Measurements from ENCODE around the gene NRP2. TPM values are rescaled to one million over a fixed set of nuclear protein-coding genes. Genes with fewer than 3 reads are reported as not detected.

Gene NRP2
- total and polyA plus RNA-seq, 2 donors (not counting 1 experiment from before 2014, with no cell fraction given): 1.8 to 6.8 TPM

DNA sequence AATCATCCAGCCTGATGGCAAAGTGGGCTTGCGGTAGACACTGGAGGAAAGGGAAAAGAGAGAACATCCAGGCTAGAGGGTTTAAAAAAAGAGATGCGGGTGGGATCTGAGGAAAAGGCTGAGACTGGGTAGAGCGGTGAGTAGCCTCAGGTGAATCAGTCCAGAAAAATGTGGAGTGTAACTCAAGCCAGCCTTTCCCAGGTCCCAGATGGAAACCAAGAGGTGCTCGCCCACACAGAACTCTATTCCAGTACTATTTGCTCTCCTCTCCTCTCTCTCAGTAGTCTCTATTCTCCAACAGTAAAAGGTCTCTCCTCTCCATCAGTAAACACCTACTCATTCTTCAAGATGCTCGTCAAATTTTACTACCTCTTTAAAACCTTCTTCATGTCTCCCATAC, 38.3 kb upstream of the NRP2 start:
- no peak for TF ChIP-seq EZH2 (IDR thresholded peaks at IDR 0.05; ENCODE audit: borderline replicate concordance, insufficient read depth, low read depth, low read length, poor library complexity, severe bottlenecking)
- TF ChIP-seq, protein P1, sequence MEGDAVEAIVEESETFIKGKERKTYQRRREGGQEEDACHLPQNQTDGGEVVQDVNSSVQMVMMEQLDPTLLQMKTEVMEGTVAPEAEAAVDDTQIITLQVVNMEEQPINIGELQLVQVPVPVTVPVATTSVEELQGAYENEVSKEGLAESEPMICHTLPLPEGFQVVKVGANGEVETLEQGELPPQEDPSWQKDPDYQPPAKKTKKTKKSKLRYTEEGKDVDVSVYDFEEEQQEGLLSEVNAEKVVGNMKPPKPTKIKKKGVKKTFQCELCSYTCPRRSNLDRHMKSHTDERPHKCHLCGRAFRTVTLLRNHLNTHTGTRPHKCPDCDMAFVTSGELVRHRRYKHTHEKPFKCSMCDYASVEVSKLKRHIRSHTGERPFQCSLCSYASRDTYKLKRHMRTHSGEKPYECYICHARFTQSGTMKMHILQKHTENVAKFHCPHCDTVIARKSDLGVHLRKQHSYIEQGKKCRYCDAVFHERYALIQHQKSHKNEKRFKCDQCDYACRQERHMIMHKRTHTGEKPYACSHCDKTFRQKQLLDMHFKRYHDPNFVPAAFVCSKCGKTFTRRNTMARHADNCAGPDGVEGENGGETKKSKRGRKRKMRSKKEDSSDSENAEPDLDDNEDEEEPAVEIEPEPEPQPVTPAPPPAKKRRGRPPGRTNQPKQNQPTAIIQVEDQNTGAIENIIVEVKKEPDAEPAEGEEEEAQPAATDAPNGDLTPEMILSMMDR (IDR thresholded peaks at IDR 0.05): no peak
- no peak for ATAC-seq (ENCODE audit: low read depth)
- Mint-ChIP-seq H3K4me1 (peaks cover 10% of the 10 kb centered on the region), H3K27ac (no peak overlapping the region), H3K9me3 (ENCODE audit: insufficient read depth) (peaks cover 3% of the 10 kb centered on the region), H3K4me3 (no peak overlapping the region), H3K27me3 (peaks cover 48% of the 10 kb centered on the region)
- POLR2A ChIA-PET: interaction anchor here (0.6 kb wide), 1 partner anchor 280 kb away, joined by 5 read pairs; no protein-coding TSS in a partner anchor
- Histone ChIP-seq H3K9ac (ENCODE audit: low read length) (no peak overlapping the region), H2AFZ (ENCODE audit: insufficient read depth, low read depth, low read length, poor library complexity, severe bottlenecking) (no peak overlapping the region), H3K79me2 (ENCODE audit: control insufficient read depth, insufficient read depth, low read length) (no peaks in the 10 kb centered on the region), H3K4me2 (replicated peaks; ENCODE audit: low read depth, low read length, poor library complexity, severe bottlenecking) (no peak overlapping the region), H3K4me3 (ENCODE audit: control extremely low read depth in 1 of 5, extremely low read depth in 1 of 5, insufficient read depth in 1 of 5, low read depth in 2 of 5, low read length in 4 of 5) (no peak overlapping the region), H3K27me3 (replicated peaks in 1 of 4; ENCODE audit: control extremely low read depth in 1 of 4, control insufficient read depth in 3 of 4, insufficient read depth in 4 of 4, low read length in 3 of 4) (peaks cover 0 to 14% (median 7%) of the 10 kb centered on the region in 4 experiments), H3K4me1 (ENCODE audit: control insufficient read depth in 2 of 2, insufficient read depth in 2 of 2, low read length in 2 of 2) (peaks cover 0 to 10% of the 10 kb centered on the region in 2 donors), H3K36me3 (replicated peaks in 1 of 2; ENCODE audit: control extremely low read depth in 1 of 2, control insufficient read depth in 1 of 2, extremely low read depth in 1 of 2, insufficient read depth in 2 of 2, low read length in 1 of 2) (no peaks in the 10 kb centered on the region), H4K20me1 (ENCODE audit: control insufficient read depth, insufficient read depth, low read length, poor library complexity, severe bottlenecking) (no peaks in the 10 kb centered on the region), H3K9me3 (ENCODE audit: control extremely low read depth in 1 of 3, control insufficient read depth in 2 of 3, insufficient read depth in 1 of 3, low read length in 2 of 3) (peaks cover 0 to 3% (median 0%) of the 10 kb centered on the region in 3 donors), H3K27ac (ENCODE audit: low read length in 2 of 2) (no peak overlapping the region)
- intact Hi-C loops (cut with micrococcal nuclease): no loop called here
- DNase-seq: no peak
- 93% methylated on average over 4 of the region's 5 CpGs for WGBS (ENCODE audit: insufficient coverage)
- CTCF ChIA-PET: interaction anchor here (1.4 kb wide), 1 partner anchor 124 kb away, joined by 3 read pairs; no protein-coding TSS in a partner anchor

DNA sequence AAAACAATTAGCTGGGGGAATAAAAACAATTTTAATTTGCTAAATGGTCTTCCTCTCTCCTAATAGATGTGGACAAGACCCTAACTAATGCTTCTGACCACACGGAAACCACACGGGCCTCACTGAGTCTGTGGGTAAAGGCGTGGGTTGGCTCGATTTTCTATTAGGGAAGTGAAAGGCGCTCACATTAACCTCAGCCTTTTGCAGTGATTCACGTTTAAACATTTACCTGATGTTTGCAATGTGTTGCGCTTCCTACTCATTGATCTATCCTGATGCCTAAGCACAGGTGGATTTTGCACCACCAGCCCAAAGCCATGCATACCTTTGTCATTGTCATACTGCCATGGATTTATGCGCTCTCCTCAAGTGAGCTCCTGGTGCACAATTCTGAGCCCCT, 35.6 kb upstream of the NRP2 start:
- Histone ChIP-seq H4K20me1 (ENCODE audit: control insufficient read depth, insufficient read depth, low read length, poor library complexity, severe bottlenecking) (no peaks in the 10 kb centered on the region), H2AFZ (ENCODE audit: insufficient read depth, low read depth, low read length, poor library complexity, severe bottlenecking) (no peak overlapping the region), H3K79me2 (ENCODE audit: control insufficient read depth, insufficient read depth, low read length) (no peaks in the 10 kb centered on the region), H3K4me1 (ENCODE audit: control insufficient read depth in 2 of 2, insufficient read depth in 2 of 2, low read length in 2 of 2) (peaks cover 0 to 10% of the 10 kb centered on the region in 2 donors), H3K27ac (ENCODE audit: low read length in 2 of 2) (no peak overlapping the region), H3K4me3 (ENCODE audit: control extremely low read depth in 1 of 5, extremely low read depth in 1 of 5, insufficient read depth in 1 of 5, low read depth in 2 of 5, low read length in 4 of 5) (no peak overlapping the region), H3K9me3 (ENCODE audit: control extremely low read depth in 1 of 3, control insufficient read depth in 2 of 3, insufficient read depth in 1 of 3, low read length in 2 of 3) (no peaks in the 10 kb centered on the region), H3K27me3 (replicated peaks in 1 of 4; ENCODE audit: control extremely low read depth in 1 of 4, control insufficient read depth in 3 of 4, insufficient read depth in 4 of 4, low read length in 3 of 4) (peaks cover 0 to 16% (median 9%) of the 10 kb centered on the region in 4 experiments), H3K4me2 (replicated peaks; ENCODE audit: low read depth, low read length, poor library complexity, severe bottlenecking) (no peak overlapping the region), H3K36me3 (replicated peaks in 1 of 2; ENCODE audit: control extremely low read depth in 1 of 2, control insufficient read depth in 1 of 2, extremely low read depth in 1 of 2, insufficient read depth in 2 of 2, low read length in 1 of 2) (no peaks in the 10 kb centered on the region), H3K9ac (ENCODE audit: low read length) (no peak overlapping the region)
- H3K27ac Mint-ChIP-seq: no peak overlapping the region
- no peaks in the 10 kb centered on the region for H3K9me3 Mint-ChIP-seq (ENCODE audit: insufficient read depth)
- CTCF ChIA-PET: interaction anchor here (1.7 kb wide), 1 partner anchor 30 kb away, joined by 3 read pairs; no protein-coding TSS in a partner anchor
- H3K4me1 Mint-ChIP-seq: peaks cover 10% of the 10 kb centered on the region
- intact Hi-C loops (cut with micrococcal nuclease): no loop called here
- H3K27me3 Mint-ChIP-seq: peaks cover 61% of the 10 kb centered on the region
- POLR2A ChIA-PET: no interaction called here
- 33% methylated on average over 5 of the region's 8 CpGs for WGBS (ENCODE audit: insufficient coverage)
- peak; percentile 32 for DNase-seq
- peak; percentile 24 for ATAC-seq (ENCODE audit: low read depth)
- no peak overlapping the region for H3K4me3 Mint-ChIP-seq
- TF ChIP-seq EZH2 (IDR thresholded peaks at IDR 0.05; ENCODE audit: borderline replicate concordance, insufficient read depth, low read depth, low read length, poor library complexity, severe bottlenecking): no peak
- TF ChIP-seq, protein P1 (IDR thresholded peaks at IDR 0.05): no peak

All from B cell (primary cell).